Activated gamma-delta T cell treated with Interleukin-2 at 50 U/mL for 16 hours (primary cell): Measurements from ENCODE around the gene SERPINB1.
A peak's percentile ranks its signal among the peaks of the same experiment; 100 is the strongest.

Experiments
- DNase-seq: peaks from one replicate; pipeline ENCODE4 v3.0.0-alpha.2; 2020

SERPINB1 gene

GRCh38 chr6:2790588-2791449 is 50.8 kb downstream of the SERPINB1 start:
- DNase-seq: peak; percentile 36

GRCh38 chr6:2786269-2786668 is 55.4 kb downstream of the SERPINB1 start:
- no peak for DNase-seq

- no peak for DNase-seq
Measured at GRCh38 chr6:2784930-2785329, 56.7 kb downstream of the SERPINB1 start.

DNA sequence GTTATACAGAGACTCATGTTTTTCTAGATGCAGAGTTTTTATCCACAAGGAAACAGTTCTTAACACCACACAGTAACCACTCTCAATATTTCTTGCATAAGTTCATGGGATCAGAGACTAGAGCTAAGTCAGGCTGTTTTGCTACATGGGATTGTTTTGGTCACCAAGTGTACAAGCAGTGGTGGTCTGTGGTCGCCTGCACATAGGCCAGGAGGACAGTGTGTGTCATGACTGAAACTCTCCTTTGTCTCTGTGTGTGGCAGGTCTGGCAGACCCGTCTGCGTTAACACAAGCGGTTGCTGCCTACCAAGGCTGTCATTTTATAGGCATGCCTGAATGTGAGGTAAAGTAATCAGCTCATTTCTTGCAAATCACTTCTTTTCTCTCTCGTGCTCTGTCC is 57.6 kb downstream of the SERPINB1 start:
- DNase-seq: no peak

- no peak for DNase-seq
Measured at GRCh38 chr6:2783188-2783963, 58.3 kb downstream of the SERPINB1 start.

GRCh38 chr6:2782825-2783187 is 58.9 kb downstream of the SERPINB1 start:
- DNase-seq: no peak

DNA sequence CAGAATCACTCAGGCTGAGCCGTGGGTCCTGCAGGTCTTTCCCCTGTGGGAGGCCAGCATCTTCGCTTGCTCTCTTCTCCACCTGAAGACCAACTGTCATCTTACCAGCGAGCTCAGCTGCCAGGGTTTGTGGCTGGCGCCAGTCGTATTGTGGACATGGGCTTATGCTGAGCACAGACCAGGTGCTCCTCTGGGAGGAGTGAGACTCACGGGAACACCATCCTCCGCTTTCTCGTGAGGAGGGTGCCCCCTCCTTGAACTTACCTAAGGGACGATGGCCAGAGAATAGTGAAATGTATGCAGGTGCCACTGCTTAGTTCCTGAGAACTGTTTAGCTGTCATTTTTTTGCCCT is 59.3 kb downstream of the SERPINB1 start:
- DNase-seq: no peak
